Memory B cell (primary cell): ENCODE measurements around the gene SLC9A9.

ENCODE experiments used
- ATAC-seq: fragments of 150-1000 bp; cut with Tn5 transposase; 2 replicates; pipeline ENCODE4 v1.10.0; 2021; ENCODE audit warnings: low read depth, mild to moderate bottlenecking, moderate library complexity
- DNase-seq, 2 donors: peaks; one replicate each; pipeline ENCODE4 v3.0.0; 2022; ENCODE audit warnings: low spot score in 2 of 2
- H3K27ac Mint-ChIP-seq: one replicate; pipeline ENCODE4 v1.8.0; 2022; ENCODE audit warnings: mild to moderate bottlenecking, moderate library complexity, mixed read lengths
- H3K27me3 Mint-ChIP-seq: one replicate; pipeline ENCODE4 v1.8.0; 2022; ENCODE audit warnings: mixed read lengths
- H3K36me3 Mint-ChIP-seq: one replicate; pipeline ENCODE4 v1.8.0; 2022; ENCODE audit warnings: mild to moderate bottlenecking, mixed read lengths
- H3K4me1 Mint-ChIP-seq: one replicate; pipeline ENCODE4 v1.8.0; 2022; ENCODE audit warnings: mixed read lengths
- H3K4me3 Mint-ChIP-seq: one replicate; pipeline ENCODE4 v1.8.0; 2022; ENCODE audit warnings: mild to moderate bottlenecking, moderate library complexity, mixed read lengths
- H3K9me3 Mint-ChIP-seq: one replicate; pipeline ENCODE4 v1.8.0; 2022; ENCODE audit warnings: mixed read lengths

The SLC9A9 gene

DNA sequence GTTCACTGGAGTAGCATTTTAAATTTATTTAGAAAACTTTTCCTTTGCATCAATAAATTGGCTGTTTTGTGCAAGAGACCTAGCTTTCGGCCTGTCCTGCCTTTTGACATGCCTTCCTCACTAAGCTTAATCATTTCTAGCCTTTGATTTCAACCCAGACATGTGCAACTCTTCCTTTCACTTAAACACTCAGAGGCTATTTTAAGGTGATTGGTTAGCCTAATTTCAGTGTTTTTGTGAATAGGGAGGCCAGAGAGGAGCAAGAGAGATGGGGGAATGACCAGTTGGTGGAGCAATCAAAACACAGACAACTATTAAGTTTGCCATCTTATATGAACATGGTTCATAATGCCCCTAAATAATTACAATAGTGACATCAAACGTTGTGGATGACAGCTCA, 333.4 kb downstream of the SLC9A9 start:
- Mint-ChIP-seq H3K36me3 (peaks cover 3% of the 10 kb centered on the region), H3K27me3 (no peaks in the 10 kb centered on the region), H3K27ac (no peak overlapping the region), H3K4me3 (no peak overlapping the region), H3K9me3 (peaks cover 3% of the 10 kb centered on the region), H3K4me1 (peaks cover 14% of the 10 kb centered on the region)
- DNase-seq (no peak), ATAC-seq (no peak)

DNA sequence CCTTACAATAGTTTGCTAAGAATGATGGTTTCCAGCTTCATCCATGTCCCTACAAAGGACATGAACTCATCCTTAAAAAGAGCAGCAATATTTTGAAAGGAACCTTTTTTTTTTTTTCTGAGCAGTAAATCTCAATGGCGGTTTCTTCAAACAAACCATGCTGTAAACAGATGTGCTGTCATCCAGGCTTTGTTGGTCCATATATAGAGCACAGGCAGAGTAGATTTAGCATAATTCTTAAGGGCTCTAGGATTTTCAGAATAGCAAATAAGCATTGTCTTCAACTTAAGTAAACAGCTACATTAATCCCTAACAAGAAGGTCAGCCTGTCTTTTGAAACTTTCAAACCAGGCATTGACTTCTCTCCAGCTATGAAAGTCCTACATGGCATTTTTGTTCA, 334.2 kb downstream of the SLC9A9 start:
- DNase-seq (no peak), ATAC-seq (no peak)
- H3K4me1 Mint-ChIP-seq, result peaks cover 8% of the 10 kb centered on the region
- peaks cover 3% of the 10 kb centered on the region for H3K36me3 Mint-ChIP-seq
- no peaks in the 10 kb centered on the region for H3K27me3 Mint-ChIP-seq
- H3K9me3 Mint-ChIP-seq, result peaks cover 3% of the 10 kb centered on the region
- H3K4me3 Mint-ChIP-seq, result no peak overlapping the region
- no peak overlapping the region for H3K27ac Mint-ChIP-seq

DNA sequence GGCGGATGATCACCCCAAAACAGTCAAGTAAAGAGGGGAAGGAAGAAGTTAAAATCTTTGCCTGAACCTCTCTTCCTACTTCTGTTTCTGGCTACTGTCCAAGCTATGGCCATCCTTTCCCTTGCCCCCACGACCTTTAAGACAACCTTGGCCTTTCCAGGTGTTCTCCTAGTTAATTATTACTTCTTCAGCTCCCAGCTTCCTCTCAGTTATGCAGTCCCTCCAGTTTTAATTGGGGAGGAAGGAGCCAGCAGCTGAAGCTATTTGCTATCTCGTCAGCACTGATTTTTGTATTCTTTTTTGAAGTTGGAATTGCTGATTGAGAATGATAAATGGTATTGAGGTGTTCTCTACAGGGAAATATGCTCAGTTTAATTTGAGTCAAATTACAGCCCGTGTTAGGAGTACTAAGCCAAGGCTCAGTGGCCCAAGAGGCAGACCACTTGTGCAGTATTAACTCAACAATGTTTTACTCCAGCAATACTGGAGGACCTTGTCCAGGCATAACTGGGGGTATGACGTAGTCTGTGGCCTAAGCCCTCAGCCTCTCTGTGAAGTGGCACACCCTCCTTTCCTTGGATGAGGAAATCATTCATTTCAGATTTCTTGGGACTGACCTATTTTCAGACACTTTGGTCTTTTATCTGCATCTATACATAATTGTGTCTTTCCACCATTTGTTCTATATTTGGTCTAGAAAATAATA, 336.9 kb downstream of the SLC9A9 start:
- no peaks in the 10 kb centered on the region for H3K36me3 Mint-ChIP-seq
- no peaks in the 10 kb centered on the region for H3K27me3 Mint-ChIP-seq
- H3K27ac Mint-ChIP-seq, result no peak overlapping the region
- no peak overlapping the region for H3K4me3 Mint-ChIP-seq
- H3K4me1 Mint-ChIP-seq, result no peaks in the 10 kb centered on the region
- no peaks in the 10 kb centered on the region for H3K9me3 Mint-ChIP-seq
- DNase-seq, result no peak
- no peak for ATAC-seq

DNA sequence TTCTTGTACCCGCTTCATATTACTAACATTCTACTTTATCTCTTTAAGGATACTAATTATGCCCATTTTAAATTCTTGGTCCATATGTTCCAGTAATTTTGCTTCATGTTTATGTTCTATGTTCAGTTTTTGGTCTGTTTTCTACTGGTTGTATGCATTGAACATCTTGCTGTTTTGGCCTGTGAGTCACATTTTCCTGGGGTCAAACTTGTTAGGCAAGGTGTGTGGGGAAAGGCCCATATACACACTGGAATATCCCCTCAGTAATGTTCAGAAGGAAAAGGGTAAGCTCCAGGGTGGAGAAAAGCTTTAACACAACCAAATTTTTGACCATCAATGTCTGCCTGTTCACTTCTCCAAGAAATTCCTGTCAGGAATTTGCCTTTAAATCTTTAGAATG, 337.7 kb downstream of the SLC9A9 start:
- Mint-ChIP-seq H3K4me3 (no peak overlapping the region), H3K27me3 (no peaks in the 10 kb centered on the region), H3K36me3 (no peaks in the 10 kb centered on the region), H3K9me3 (no peaks in the 10 kb centered on the region), H3K4me1 (no peaks in the 10 kb centered on the region), H3K27ac (no peak overlapping the region)
- ATAC-seq (no peak), DNase-seq (no peak)

DNA sequence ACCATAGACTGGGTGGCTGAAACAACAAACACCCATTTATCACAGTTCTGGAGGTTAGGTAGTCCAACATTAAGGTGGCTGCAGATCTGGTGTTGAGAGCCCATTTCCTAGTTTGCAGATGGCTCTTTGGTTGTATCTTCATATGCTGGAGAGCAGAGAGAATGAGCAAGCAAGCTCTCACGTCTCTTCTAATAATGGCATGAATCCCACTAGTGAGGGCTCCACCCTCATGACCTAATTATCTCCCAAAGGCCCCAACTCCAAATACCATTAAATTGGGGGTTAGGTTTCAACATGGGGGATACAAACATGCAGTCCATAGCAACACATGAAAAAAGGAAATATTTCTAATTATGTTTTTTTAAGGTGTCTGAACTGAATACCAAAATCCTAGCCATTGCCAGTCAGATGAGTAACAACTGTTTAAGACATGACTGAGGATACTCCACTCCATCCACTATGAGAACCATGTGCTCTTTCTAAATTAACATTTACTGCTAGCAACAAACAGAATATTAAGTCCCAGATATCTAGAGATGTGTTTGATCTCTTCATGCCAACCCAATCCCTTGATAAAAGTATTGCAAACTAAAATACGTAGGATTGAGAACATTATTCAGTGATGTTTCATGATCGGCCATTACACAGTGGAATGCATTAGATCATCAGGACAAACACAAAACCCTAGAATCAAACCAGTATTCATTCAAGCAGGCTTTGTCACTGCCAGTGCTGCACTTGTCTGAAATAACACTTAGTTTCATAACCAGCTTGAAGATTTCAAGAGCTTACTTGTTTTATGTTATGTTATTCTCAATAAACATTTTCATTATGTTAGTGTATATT, 340.3 kb downstream of the SLC9A9 start:
- ATAC-seq (no peak), DNase-seq (no peak)
- Mint-ChIP-seq H3K27me3 (no peaks in the 10 kb centered on the region), H3K9me3 (no peaks in the 10 kb centered on the region), H3K27ac (no peak overlapping the region), H3K4me3 (no peak overlapping the region), H3K4me1 (no peaks in the 10 kb centered on the region), H3K36me3 (no peaks in the 10 kb centered on the region)

DNA sequence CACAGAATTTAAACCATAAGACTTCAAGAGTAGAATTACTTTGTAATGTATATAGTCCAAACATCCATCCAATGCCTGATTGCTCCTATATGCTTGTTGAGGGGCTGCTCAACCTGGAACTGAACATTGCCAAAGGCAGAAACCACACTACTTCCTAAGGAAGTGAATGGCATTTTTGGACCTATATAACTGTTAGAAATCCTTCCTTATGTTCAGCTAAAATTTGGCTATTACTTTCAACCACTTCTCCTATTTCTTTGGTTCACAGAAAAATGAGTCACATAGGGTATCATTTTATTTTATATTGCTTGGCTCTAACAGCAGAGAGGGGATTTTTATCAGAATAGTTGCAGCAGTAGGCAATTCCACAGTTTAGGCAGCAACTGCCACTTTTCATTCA, 342.1 kb downstream of the SLC9A9 start:
- H3K27ac Mint-ChIP-seq, result no peak overlapping the region
- H3K9me3 Mint-ChIP-seq, result no peaks in the 10 kb centered on the region
- H3K27me3 Mint-ChIP-seq, result no peaks in the 10 kb centered on the region
- ATAC-seq (no peak), DNase-seq (no peak)
- no peak overlapping the region for H3K4me3 Mint-ChIP-seq
- no peaks in the 10 kb centered on the region for H3K4me1 Mint-ChIP-seq
- no peaks in the 10 kb centered on the region for H3K36me3 Mint-ChIP-seq

DNA sequence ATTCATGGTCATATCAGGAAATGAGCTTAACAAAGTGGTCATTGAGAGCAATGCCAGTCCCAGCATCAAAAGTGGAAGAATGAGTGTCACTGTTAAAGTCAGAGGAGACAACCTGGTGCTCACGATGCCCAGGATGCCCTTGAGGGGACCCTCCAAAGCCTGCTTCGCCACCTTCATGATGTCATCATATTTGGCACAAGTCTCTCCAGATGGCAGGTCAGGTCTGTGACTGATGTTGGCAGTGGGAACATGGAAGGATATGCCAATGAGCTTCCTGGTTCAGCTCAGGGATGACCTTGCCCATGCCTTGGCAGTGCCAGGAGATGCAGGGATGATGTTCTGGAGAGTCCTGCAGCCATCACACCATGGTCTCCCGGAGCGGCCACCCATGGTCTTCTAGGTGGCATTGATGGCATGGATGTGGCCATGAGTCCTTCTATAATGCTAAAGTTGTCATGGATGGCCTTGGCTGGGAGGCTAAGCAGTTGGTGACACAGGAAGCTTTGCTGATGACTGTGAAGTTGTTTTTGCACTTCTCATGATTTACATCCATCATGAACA, 344.9 kb downstream of the SLC9A9 start:
- Mint-ChIP-seq H3K4me3 (no peak overlapping the region), H3K4me1 (no peaks in the 10 kb centered on the region), H3K27ac (no peak overlapping the region), H3K36me3 (no peaks in the 10 kb centered on the region), H3K27me3 (no peaks in the 10 kb centered on the region), H3K9me3 (no peaks in the 10 kb centered on the region)
- DNase-seq (no peak), ATAC-seq (no peak)

DNA sequence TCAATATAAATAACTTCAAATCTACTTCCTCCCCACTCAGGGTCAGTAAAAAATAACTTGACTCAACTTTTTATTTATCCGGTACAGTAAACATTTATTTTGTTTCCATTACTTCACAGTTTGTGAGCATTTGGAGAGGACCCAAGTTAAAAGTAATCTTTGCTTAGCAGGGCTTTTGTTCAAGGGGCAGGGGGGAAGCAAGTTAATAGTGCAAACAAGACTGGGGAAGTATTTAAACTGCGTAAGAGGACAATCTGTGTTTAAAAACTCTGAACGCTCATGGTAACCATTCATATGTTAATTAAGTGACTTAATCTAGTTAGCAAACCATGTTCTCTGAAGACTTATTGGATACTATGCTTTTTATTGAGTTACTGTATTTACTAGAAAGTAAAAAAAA, 346.2 kb downstream of the SLC9A9 start:
- H3K9me3 Mint-ChIP-seq, result no peaks in the 10 kb centered on the region
- no peak overlapping the region for H3K27ac Mint-ChIP-seq
- no peaks in the 10 kb centered on the region for H3K4me1 Mint-ChIP-seq
- no peak overlapping the region for H3K4me3 Mint-ChIP-seq
- no peak for ATAC-seq
- H3K27me3 Mint-ChIP-seq, result no peaks in the 10 kb centered on the region
- DNase-seq, result no peak
- no peaks in the 10 kb centered on the region for H3K36me3 Mint-ChIP-seq

DNA sequence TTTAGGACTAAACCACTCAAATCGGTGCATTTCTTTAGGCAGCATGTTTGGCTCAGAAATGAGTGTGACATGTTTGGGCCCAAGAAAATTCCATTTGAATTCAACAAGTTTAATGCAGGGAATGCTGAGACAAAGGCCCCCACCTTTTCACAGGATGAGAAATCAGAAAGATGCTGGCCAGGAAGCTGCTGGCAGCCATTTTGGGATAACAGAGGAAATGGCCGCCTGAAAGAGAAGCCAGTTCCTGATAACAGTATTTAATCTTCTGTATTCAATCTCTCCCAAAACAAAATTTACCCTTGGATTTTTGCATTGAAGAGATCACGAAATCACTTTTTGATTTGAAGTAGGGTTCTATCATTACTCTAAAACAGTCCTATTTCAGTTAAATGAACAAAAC, 350.9 kb downstream of the SLC9A9 start:
- no peaks in the 10 kb centered on the region for H3K27me3 Mint-ChIP-seq
- H3K9me3 Mint-ChIP-seq, result no peaks in the 10 kb centered on the region

DNA sequence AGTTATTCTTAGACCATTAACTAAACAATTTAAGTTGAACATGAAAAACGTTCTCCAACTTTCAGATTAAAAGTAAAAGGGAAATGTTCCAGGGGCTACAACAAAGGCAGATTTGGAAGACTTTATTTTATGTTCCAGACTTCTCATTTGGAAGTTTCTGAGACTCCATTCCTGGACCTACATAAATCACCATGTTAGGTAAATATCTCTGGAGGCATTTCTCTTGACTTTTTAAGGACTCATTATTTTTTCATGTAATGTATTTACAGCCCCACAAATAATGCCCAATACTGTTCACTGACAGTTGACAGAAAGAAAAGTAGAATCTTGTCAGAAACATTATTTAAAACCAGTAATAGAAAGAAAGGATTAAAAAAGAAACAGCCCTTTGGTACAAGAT, 352.1 kb downstream of the SLC9A9 start:
- no peak overlapping the region for H3K27ac Mint-ChIP-seq
- no peaks in the 10 kb centered on the region for H3K9me3 Mint-ChIP-seq
- H3K27me3 Mint-ChIP-seq, result no peaks in the 10 kb centered on the region

More for the DNA sequence above, 350.9 kb downstream of the SLC9A9 start:
- Mint-ChIP-seq H3K4me3 (no peak overlapping the region), H3K36me3 (peaks cover under 1% of the 10 kb centered on the region), H3K4me1 (no peaks in the 10 kb centered on the region), H3K27ac (no peak overlapping the region)
- ATAC-seq (no peak), DNase-seq (no peak)

DNA sequence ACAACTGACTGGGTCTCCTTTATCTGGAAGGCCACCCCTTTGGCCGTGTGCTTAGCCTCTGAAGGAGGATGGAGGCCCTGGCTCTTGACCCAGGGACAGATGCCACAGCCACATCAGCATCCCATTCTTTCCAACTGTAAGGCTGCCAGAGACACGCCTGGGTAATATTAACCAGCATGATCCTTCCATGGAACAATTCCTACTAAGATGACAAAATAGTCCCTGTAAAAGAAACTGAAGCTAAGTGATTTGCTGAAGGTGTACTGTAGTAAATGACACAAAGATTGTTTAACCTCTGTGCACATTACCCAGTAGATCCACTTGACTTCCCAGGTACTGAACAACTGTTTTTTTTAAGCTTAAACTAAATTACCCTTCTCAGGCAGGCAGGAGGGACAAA, 352.7 kb downstream of the SLC9A9 start:
- ATAC-seq, result no peak
- Mint-ChIP-seq H3K27me3 (no peaks in the 10 kb centered on the region), H3K36me3 (peaks cover 3% of the 10 kb centered on the region)

More for the DNA sequence above, 352.1 kb downstream of the SLC9A9 start:
- no peaks in the 10 kb centered on the region for H3K4me1 Mint-ChIP-seq
- no peak for DNase-seq
- no peak for ATAC-seq
- H3K36me3 Mint-ChIP-seq, result peaks cover 3% of the 10 kb centered on the region
- no peak overlapping the region for H3K4me3 Mint-ChIP-seq

DNA sequence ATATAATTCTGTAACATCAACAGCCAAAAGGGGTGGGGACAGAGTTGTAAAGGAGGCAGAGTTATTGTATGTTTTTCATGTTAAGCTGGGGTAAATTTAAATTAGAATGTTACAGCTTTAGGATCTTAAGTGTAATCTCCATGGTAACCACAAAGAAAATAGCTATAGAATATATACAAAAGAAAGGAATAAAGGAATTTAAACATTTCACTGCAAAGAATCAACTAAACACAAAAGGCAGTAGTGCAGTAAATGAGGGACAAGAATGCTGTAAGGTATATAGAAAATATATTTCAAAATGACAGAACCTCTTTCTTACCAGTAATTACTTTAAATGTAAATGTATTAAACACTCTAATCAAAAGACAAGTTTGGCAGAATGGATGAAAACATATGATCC, 361.7 kb downstream of the SLC9A9 start:
- Mint-ChIP-seq H3K4me3 (no peak overlapping the region), H3K4me1 (no peaks in the 10 kb centered on the region), H3K36me3 (peaks cover 6% of the 10 kb centered on the region), H3K27me3 (no peaks in the 10 kb centered on the region), H3K27ac (no peak overlapping the region), H3K9me3 (no peaks in the 10 kb centered on the region)
- no peak for DNase-seq
- ATAC-seq, result no peak

More for the DNA sequence above, 352.7 kb downstream of the SLC9A9 start:
- Mint-ChIP-seq H3K27ac (no peak overlapping the region), H3K4me3 (no peak overlapping the region), H3K4me1 (no peaks in the 10 kb centered on the region), H3K9me3 (no peaks in the 10 kb centered on the region)
- DNase-seq, result no peak

DNA sequence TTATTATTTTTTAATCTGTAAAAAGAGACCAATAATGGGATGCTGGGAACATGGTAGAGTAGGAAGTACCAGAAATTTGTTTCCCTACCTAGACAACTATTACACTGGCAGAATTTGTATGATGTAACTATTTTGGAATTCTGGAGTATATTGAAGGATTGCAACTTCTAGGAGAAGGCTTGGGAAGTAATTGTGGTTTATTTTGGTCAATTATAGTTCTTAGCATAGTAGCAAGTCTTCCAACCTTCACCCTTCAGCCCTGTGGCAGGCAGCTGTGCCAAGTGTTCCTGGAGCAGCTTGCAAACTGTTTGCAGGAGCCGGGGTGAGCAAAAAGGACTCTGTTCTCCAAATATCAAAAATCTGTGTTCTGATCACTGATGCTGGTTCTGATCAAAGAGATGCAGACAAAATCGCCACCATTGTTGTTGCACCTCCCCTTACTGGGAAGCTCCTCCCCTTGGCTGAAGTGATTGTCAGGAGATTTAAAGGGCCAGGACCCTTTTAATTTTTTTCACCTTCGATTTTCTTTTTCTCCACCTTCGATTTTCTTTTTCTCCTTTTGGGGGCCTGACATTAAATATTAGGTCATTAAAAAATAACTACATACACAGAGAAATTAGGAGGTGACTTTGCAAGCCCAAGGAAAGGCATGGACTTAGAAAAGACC, 363.3 kb downstream of the SLC9A9 start:
- Mint-ChIP-seq H3K27me3 (no peaks in the 10 kb centered on the region), H3K4me1 (no peaks in the 10 kb centered on the region), H3K27ac (no peak overlapping the region), H3K4me3 (no peak overlapping the region), H3K36me3 (peaks cover 7% of the 10 kb centered on the region), H3K9me3 (no peaks in the 10 kb centered on the region)
- ATAC-seq, result no peak
- no peak for DNase-seq

DNA sequence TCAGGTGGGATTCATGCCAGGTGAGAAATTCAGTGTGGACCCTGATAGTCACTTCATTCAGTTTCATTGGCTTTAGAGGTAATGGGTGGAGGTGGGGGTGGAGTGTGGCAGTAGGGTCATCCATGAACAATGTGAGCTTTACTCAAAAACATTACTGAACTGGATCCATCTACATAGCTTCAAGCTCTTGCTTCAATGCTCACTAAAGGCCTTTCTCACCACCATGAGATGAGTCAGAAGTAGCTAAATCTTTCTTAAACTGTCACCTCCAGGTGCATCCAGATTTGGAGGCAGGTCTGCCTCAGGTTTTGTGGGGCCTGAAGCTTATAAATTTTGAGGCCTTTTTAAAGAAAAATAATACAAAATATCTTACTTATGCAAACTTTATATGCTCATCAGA, 365.1 kb downstream of the SLC9A9 start:
- ATAC-seq, result no peak
- H3K4me1 Mint-ChIP-seq, result no peaks in the 10 kb centered on the region
- no peak for DNase-seq
- no peaks in the 10 kb centered on the region for H3K9me3 Mint-ChIP-seq
- H3K27ac Mint-ChIP-seq, result no peak overlapping the region
- no peak overlapping the region for H3K4me3 Mint-ChIP-seq
- no peaks in the 10 kb centered on the region for H3K27me3 Mint-ChIP-seq
- peaks cover 7% of the 10 kb centered on the region for H3K36me3 Mint-ChIP-seq
